HG02943 (cell line): ENCODE measurements around the gene CNNM1.

Experiments
- ATAC-seq: cut with Tn5 transposase; IDR thresholded peaks from one replicate; pipeline ENCODE4 v1.9.1; 2021; ENCODE audit warnings: mild to moderate bottlenecking, low read depth, moderate library complexity; ENCODE audit not compliant: unreplicated experiment

CNNM1 gene

GRCh38 chr10:99435986-99436638 lies 107.0 kb downstream of the CNNM1 start:
- no peak for ATAC-seq

GRCh38 chr10:99438890-99439289 lies 109.7 kb downstream of the CNNM1 start:
- no peak for ATAC-seq

DNA sequence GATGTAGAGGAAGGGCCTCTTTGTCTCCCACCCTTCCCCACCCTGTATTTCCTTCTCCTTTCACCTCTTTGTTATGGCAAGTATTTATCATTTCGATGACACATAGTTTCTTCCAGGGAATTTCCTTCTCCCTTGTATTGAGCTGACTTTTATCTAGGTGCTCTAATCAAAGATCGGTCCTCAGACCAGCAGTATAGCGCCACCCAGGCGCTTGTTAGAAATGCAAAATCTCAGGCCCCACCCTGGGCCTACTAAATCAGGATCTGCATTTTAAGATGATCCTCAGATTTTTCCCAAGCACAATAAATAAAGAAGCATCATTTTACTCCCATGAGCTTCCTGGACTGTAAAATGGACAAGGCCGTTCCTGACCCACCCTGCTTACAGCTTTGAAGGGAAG lies 113.2 kb downstream of the CNNM1 start:
- ATAC-seq, result no peak

GRCh38 chr10:99443500-99443899 lies 114.3 kb downstream of the CNNM1 start:
- ATAC-seq, result no peak
